Sigmoid colon (tissue), 4 donors: ENCODE measurements around the gene JMJD4.

ENCODE experiments used
- CTCF ChIP-seq, 4 experiments: fragments of 450-650 bp in 3 of 4; fragments of 200-600 bp in 1 of 4; IDR thresholded peaks; one replicate each; pipeline ENCODE4 v1.5.1; 2016 to 2019; ENCODE audit warnings: antibody characterized with exemption in 4 of 4, mild to moderate bottlenecking in 3 of 4, moderate library complexity in 2 of 4
- EP300 ChIP-seq, 4 donors: sonication (generic); formaldehyde crosslinking; IDR thresholded peaks; one replicate each; pipeline ENCODE4 v1.6.1; 2017; ENCODE audit warnings: antibody characterized with exemption in 4 of 4
- POLR2A ChIP-seq, 2 donors: fragments of 450-650 bp; IDR thresholded peaks; one replicate each; pipeline ENCODE4 v1.6.1; 2016; ENCODE audit warnings: antibody characterized with exemption in 2 of 2, mild to moderate bottlenecking in 2 of 2, moderate library complexity in 2 of 2
- POLR2AphosphoS5 ChIP-seq, 4 donors: sonication (generic); formaldehyde crosslinking; IDR thresholded peaks; one replicate each; pipeline ENCODE4 v1.6.1; 2017; ENCODE audit warnings: antibody characterized with exemption in 4 of 4

GRCh38 chr1:227730630-227731151, 4.4 kb downstream of the JMJD4 start:
- no peak for TF ChIP-seq POLR2A (IDR thresholded peaks at IDR 0.05)
- no peak for TF ChIP-seq CTCF (IDR thresholded peaks at IDR 0.05)
- no peak for TF ChIP-seq POLR2AphosphoS5 (IDR thresholded peaks at IDR 0.05)
- no peak for TF ChIP-seq EP300 (IDR thresholded peaks at IDR 0.05)
